HCT116 (cell line): ENCODE measurements around the gene C12orf75. TPM values are rescaled to one million over a fixed set of nuclear protein-coding genes. Genes with fewer than 3 reads are reported as not detected.

ENCODE experiments used
- ATAC-seq: fragments of 200-7000 bp; cut with Tn5 transposase; 2 replicates; pipeline ENCODE4 v1.9.1; 2020; ENCODE audit warnings: mild to moderate bottlenecking, moderate library complexity
- BruUV-seq: library from RNA; stranded (reverse); fragments of 400-500 nt; replicated peaks from 2 replicates; lab custom pipeline; 2021; lab: Mats Ljungman, UMichigan
- CTCF ChIA-PET: fragments of 300-600 bp; sonication (Branson Sonifier 250); formaldehyde crosslinking; loops from one replicate; lab custom pipeline; 2021; ENCODE audit warnings: antibody characterized with exemption; lab: Charles Lee
- POLR2A ChIA-PET: fragments of 300-600, 350-600 bp; sonication (Branson Sonifier 250); formaldehyde crosslinking; loops from one replicate; lab custom pipeline; 2021; ENCODE audit warnings: antibody characterized with exemption; lab: Charles Lee
- RAD21 ChIA-PET, 2 experiments: fragments of 300-600 bp; sonication (Branson Sonifier 250); formaldehyde crosslinking; loops; one replicate each; lab custom pipeline; 2023; ENCODE audit warnings: low total read pairs in 2 of 2; ENCODE audit not compliant: uncharacterized antibody in 2 of 2, unreplicated experiment in 2 of 2, low non-redundant PET in 1 of 2; lab: Charles Lee
- DNase-seq: peaks from one replicate; pipeline ENCODE4 v3.0.0-alpha.2; 2010; ENCODE audit warnings: low read depth, low spot score
- H2AFZ ChIP-seq: fragments of 200-600 bp; shearing (Covaris generic), sonication (generic); 2 replicates; pipeline ENCODE4 v1.6.1; 2017; ENCODE audit warnings: low read depth, mixed run types, mixed read lengths, antibody characterized with exemption, low read length; ENCODE audit not compliant: poor library complexity, severe bottlenecking
- H3K27ac ChIP-seq: 2 replicates; pipeline ENCODE4 v1.5.1; 2012; ENCODE audit warnings: low read depth, low read length
- H3K27me3 ChIP-seq: fragments of 200-600 bp; sonication (generic); 2 replicates; pipeline ENCODE4 v1.6.1; 2016; ENCODE audit warnings: mixed run types, low read length, mixed read lengths; ENCODE audit not compliant: insufficient read depth
- H3K36me3 ChIP-seq, 2 experiments: fragments of 200-500 bp in 1 of 2; fragments of 200-600 bp in 1 of 2; sonication (Bioruptor generic) in 1 of 2; sonication (generic) in 1 of 2; 2 replicates each; pipeline versions ENCODE4 v1.5.1 to v1.6.1; 2014 to 2016; ENCODE audit warnings: low read length in 2 of 2, inconsistent platforms in 1 of 2, mixed read lengths in 1 of 2, mixed run types in 1 of 2; ENCODE audit not compliant: insufficient read depth in 2 of 2, control insufficient read depth in 1 of 2
- H3K4me1 ChIP-seq, 2 experiments: fragments of 200-600 bp in 1 of 2; sonication (generic) in 1 of 2; 2 replicates each; pipeline versions ENCODE4 v1.5.1 to v1.6.1; 2012 to 2017; ENCODE audit warnings: low read length in 2 of 2, inconsistent platforms in 1 of 2, mild to moderate bottlenecking in 1 of 2, mixed read lengths in 1 of 2, mixed run types in 1 of 2, moderate library complexity in 1 of 2; ENCODE audit not compliant: insufficient read depth in 2 of 2, control insufficient read depth in 1 of 2
- H3K4me2 ChIP-seq: fragments of 200-600 bp; sonication (generic); 2 replicates; pipeline ENCODE4 v1.6.1; 2017; ENCODE audit warnings: mixed run types, low read length, mixed read lengths
- H3K4me3 ChIP-seq, 2 experiments: fragments of 200-600 bp in 1 of 2; sonication (generic) in 1 of 2; replicated peaks in 1 of 2; 2 replicates each; pipeline ENCODE4 v1.5.1; 2011 to 2016; ENCODE audit warnings: low read length in 2 of 2, control low read depth in 1 of 2, low read depth in 1 of 2, mild to moderate bottlenecking in 1 of 2, mixed read lengths in 1 of 2, mixed run types in 1 of 2
- H3K79me2 ChIP-seq: fragments of 200-600 bp; sonication (generic); 2 replicates; pipeline ENCODE4 v1.6.1; 2017; ENCODE audit warnings: mild to moderate bottlenecking, mixed run types, low read length, moderate library complexity, mixed read lengths; ENCODE audit not compliant: insufficient read depth
- H3K9ac ChIP-seq: fragments of 200-600 bp; sonication (generic); 2 replicates; pipeline ENCODE4 v1.6.1; 2016; ENCODE audit warnings: low read length, mixed read lengths
- H3K9me2 ChIP-seq: fragments of 200-600 bp; sonication (generic), shearing (Covaris generic); 2 replicates; pipeline ENCODE4 v1.6.1; 2017; ENCODE audit warnings: mixed run types, mild to moderate bottlenecking, moderate library complexity; ENCODE audit not compliant: insufficient read depth
- H3K9me3 ChIP-seq, 2 experiments: fragments of 200-500 bp in 1 of 2; fragments of 200-600 bp in 1 of 2; sonication (Bioruptor generic) in 1 of 2; sonication (generic) in 1 of 2; 2 replicates each; pipeline ENCODE4 v1.6.1; 2014 to 2017; ENCODE audit warnings: low read length in 2 of 2, mixed read lengths in 2 of 2, inconsistent platforms in 1 of 2, low read depth in 1 of 2, mild to moderate bottlenecking in 1 of 2, mixed run types in 1 of 2, moderate library complexity in 1 of 2; ENCODE audit not compliant: control insufficient read depth in 1 of 2, insufficient read depth in 1 of 2
- H4K20me1 ChIP-seq: fragments of 200-600 bp; sonication (generic), shearing (Covaris generic); 2 replicates; pipeline ENCODE4 v1.6.1; 2017; ENCODE audit warnings: mixed run types, mild to moderate bottlenecking, moderate library complexity; ENCODE audit not compliant: insufficient read depth
- CBX3 ChIP-seq: IDR thresholded peaks from 2 replicates; pipeline ENCODE4 v1.6.1; 2012; ENCODE audit warnings: low read depth
- EGR1 ChIP-seq: IDR thresholded peaks from 2 replicates; pipeline ENCODE4 v1.6.1; 2012; ENCODE audit warnings: low read depth
- ELF1 ChIP-seq: IDR thresholded peaks from 2 replicates; pipeline ENCODE4 v1.6.1; 2012; ENCODE audit warnings: low read depth, borderline replicate concordance
- EZH2 ChIP-seq: fragments of 200-600 bp; sonication (generic); IDR thresholded peaks from 2 replicates; pipeline ENCODE4 v1.6.1; 2017; ENCODE audit warnings: antibody characterized with exemption, mixed run types
- EZH2phosphoT487 ChIP-seq: fragments of 200-600 bp; IDR thresholded peaks from 2 replicates; pipeline ENCODE4 v1.6.1; 2018; ENCODE audit warnings: antibody characterized with exemption, borderline replicate concordance
- FOSL1 ChIP-seq: IDR thresholded peaks from 2 replicates; pipeline ENCODE4 v1.6.1; 2012; ENCODE audit warnings: low read depth
- POLR2A ChIP-seq: IDR thresholded peaks from 2 replicates; pipeline ENCODE4 v1.7.0; 2011; ENCODE audit warnings: borderline replicate concordance; ENCODE audit not compliant: insufficient read depth, insufficient read length; ENCODE audit errors: extremely low read depth
- RAD21 ChIP-seq: IDR thresholded peaks from 2 replicates; pipeline ENCODE4 v1.6.1; 2012; ENCODE audit warnings: low read depth, mild to moderate bottlenecking
- SIN3A ChIP-seq: IDR thresholded peaks from 2 replicates; pipeline ENCODE4 v1.6.1; 2012; ENCODE audit warnings: low read depth
- SP1 ChIP-seq: IDR thresholded peaks from 2 replicates; pipeline ENCODE4 v1.6.1; 2012; ENCODE audit warnings: low read depth
- YY1 ChIP-seq: IDR thresholded peaks from 2 replicates; pipeline ENCODE4 v1.6.1; 2011; ENCODE audit warnings: low read length, low read depth, moderate library complexity, mild to moderate bottlenecking; ENCODE audit not compliant: insufficient replicate concordance; ENCODE audit errors: extremely low read depth
- ZFX ChIP-seq: fragments of 450-650 bp; IDR thresholded peaks from 2 replicates; pipeline ENCODE4 v1.6.1; 2017
- ZNF274 ChIP-seq: fragments of 200-500 bp; sonication (Bioruptor generic); IDR thresholded peaks from 2 replicates; pipeline ENCODE4 v1.6.1; 2014; ENCODE audit warnings: mild to moderate bottlenecking, low read depth, low read length, inconsistent platforms
- intact Hi-C: fragments of 100-400 bp; cut with micrococcal nuclease; formaldehyde crosslinking; loops from 2 replicates; pipeline ENCODE4 v1.10.0; 2022
- total RNA-seq: library from RNA; stranded (reverse); gene quantifications from one replicate; pipeline ENCODE4 v1.2.1, GENCODE V29; 2021; ENCODE audit not compliant: unreplicated experiment
- TF ChIP-seq, protein P1 (sequence below): IDR thresholded peaks from 2 replicates; pipeline ENCODE4 v1.6.1; 2011; ENCODE audit warnings: mild to moderate bottlenecking, low read length, moderate library complexity; ENCODE audit not compliant: insufficient replicate concordance; ENCODE audit errors: extremely low read depth

C12orf75 gene
- total RNA-seq, 1 experiment from 2014 or later: 81.0 TPM

DNA sequence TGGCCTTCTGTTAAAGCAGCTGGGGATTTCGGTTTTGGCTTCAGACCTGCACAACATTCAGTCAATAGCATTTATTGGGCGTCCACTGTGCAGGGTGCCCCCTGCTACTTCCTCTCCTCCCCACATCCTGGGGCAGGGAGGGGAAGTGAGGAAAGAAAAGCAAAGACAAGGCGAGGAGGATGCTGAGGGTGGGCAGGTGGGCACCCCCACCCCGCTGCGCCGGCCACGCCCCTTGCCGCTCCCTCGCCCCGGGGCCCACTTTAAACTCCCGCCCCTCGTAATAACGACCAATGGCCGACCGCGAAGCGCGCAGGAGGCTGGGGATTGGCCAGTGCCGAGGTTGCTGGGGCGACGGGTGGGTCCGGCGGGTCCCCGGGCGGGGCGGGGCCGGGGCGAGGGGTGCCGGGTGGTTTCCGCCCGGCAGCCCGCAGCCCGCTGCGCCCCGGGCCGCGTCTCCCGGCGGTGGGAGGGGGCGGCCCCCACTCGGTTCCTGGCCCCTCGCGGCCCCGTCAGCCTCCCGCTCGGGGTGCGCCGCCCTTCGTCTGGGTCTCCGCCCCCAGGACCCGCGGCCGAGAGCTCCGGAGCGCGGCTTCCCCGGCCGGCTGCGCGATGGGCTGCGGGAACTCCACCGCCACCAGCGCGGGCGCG lies at the start of gene C12orf75 (continued):
- TF ChIP-seq, protein P1, sequence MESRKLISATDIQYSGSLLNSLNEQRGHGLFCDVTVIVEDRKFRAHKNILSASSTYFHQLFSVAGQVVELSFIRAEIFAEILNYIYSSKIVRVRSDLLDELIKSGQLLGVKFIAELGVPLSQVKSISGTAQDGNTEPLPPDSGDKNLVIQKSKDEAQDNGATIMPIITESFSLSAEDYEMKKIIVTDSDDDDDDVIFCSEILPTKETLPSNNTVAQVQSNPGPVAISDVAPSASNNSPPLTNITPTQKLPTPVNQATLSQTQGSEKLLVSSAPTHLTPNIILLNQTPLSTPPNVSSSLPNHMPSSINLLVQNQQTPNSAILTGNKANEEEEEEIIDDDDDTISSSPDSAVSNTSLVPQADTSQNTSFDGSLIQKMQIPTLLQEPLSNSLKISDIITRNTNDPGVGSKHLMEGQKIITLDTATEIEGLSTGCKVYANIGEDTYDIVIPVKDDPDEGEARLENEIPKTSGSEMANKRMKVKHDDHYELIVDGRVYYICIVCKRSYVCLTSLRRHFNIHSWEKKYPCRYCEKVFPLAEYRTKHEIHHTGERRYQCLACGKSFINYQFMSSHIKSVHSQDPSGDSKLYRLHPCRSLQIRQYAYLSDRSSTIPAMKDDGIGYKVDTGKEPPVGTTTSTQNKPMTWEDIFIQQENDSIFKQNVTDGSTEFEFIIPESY: no peak
- no peak for TF ChIP-seq EZH2phosphoT487
- no peak for TF ChIP-seq CBX3
- TF ChIP-seq SIN3A: no peak
- no peak for TF ChIP-seq POLR2A
- TF ChIP-seq SP1: peak; percentile 79
- no peak for TF ChIP-seq ZNF274
- TF ChIP-seq, all 23 proteins: peak for 4

DNA sequence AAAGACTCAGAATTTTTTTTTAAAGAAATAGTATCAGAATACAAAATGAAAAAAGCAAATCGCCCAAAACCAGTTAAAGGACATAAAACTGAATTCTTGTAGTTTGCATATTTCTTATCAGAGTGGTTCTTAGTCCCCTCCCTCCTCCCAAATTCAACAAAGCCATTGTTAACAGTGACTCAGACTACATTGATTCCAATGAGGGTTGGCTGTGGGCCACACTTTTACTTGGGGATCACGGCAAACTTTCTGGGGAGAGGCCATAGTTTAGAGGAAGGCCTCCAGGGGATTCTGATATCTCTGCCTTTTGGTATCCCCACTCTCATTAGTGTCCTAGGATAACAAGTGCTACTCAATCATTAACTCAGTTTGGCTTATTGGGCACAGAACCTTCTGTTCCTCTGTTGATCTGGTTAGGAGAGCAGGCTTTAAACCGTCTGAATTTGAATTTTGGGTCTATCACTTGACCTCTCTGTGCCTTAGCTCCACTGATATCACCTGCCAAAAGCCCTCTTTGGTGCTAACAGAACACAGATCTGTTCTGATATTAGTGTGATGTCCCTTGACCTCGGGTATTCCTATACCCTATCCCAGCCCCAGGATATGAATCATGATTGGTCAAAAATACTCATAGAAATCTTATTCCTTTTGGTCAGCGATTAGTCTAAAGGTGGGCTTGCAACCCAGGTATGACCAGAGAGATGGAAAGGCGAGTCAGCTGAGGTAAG lies 49.4 kb upstream of the C12orf75 start:
- Histone ChIP-seq H3K4me1 (no peaks in the 10 kb centered on the region), H4K20me1 (no peaks in the 10 kb centered on the region), H3K36me3 (no peaks in the 10 kb centered on the region), H3K79me2 (no peaks in the 10 kb centered on the region), H3K9me2 (0 out of 2 replicates have a peak, but pooled peaks cover 3% of the 10 kb centered on the region), H3K4me2 (no peak overlapping the region), H3K4me3 (no peak overlapping the region), H3K27ac (no peak overlapping the region), H3K9me3 (no peaks in the 10 kb centered on the region), H2AFZ (no peak overlapping the region), H3K9ac (no peak overlapping the region), H3K27me3 (no peaks in the 10 kb centered on the region)
- no TSS peak for BruUV-seq
- intact Hi-C loops: no loop called here
- ChIA-PET CTCF (no interaction called here), POLR2A (no interaction called here), RAD21 (no interaction called here)
- ATAC-seq (no peak), DNase-seq (no peak)
- TF ChIP-seq FOSL1 (no peak), EZH2 (no peak), RAD21 (no peak), EZH2phosphoT487 (no peak), YY1 (no peak), ZFX (no peak), EGR1 (no peak), ELF1 (no peak), SP1 (no peak)
